LHCN-M2 (cell line): ENCODE measurements around the gene DOCK1. TPM values are rescaled to one million over a fixed set of nuclear protein-coding genes. Genes with fewer than 3 reads are reported as not detected.
A peak's percentile ranks its signal among the peaks of the same experiment; 100 is the strongest.
"Not testable (repeated sequence)": the region's sequence is repeated elsewhere in the genome, so short reads cannot be mapped to it uniquely, and the experiment has no call there.

Experiments
- DNase-seq: peaks from one replicate; pipeline ENCODE4 v3.0.0-alpha.2; 2012; ENCODE audit warnings: low read depth
- total RNA-seq: library from RNA; depleted of rRNA; stranded (reverse); fragments of >200 nt; gene quantifications from 2 replicates; pipeline ENCODE4 v1.2.3, GENCODE V29; 2014

Gene DOCK1
- total RNA-seq, 1 experiment from 2014 or later = 45.5 TPM

DNA sequence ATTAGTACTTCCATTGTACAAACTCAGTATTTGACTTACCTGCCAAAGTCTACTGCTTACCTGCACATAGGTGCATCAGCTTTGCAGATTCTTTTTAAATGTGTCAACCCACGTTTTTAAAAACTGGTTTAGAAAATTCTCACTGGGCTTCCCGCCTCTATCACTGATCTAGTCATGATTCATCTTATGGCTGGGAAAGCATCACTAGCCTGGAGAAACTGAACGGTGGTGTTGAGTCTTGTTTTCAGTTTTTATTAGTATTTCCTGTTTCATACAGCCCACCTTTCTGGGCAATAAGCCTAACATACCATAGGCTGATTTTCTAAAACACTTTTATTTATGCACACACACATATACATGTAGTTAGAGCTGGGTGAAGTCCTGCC lies 19.7 kb downstream of the DOCK1 start:
- DNase-seq = no peak

DNA sequence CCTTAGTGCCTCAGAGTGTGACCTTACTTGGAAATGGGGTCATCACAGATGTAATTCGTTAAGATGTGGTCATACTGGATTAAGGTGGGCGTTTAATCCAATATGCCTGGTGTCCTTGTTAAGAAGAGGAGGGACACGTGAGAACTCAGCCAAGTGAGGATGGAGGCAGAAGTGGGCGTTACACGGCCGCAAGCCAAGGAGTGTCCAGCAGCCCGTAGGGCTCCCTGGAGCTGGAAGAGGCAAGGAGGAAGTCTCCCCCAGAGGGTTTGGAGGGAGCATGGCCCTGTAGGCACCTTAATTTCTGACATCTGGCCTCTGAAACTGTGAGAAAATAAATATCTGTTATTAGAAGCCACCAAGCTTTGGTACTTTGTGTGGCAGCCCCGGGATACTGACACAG lies 21.3 kb downstream of the DOCK1 start:
- DNase-seq = no peak

- no peak for DNase-seq
Measured at GRCh38 chr10:126927799-126928198, 22.6 kb downstream of the DOCK1 start.

GRCh38 chr10:126928274-126928673 lies 23.0 kb downstream of the DOCK1 start:
- DNase-seq = no peak

GRCh38 chr10:126929391-126929790 lies 24.2 kb downstream of the DOCK1 start:
- DNase-seq = no peak

DNA sequence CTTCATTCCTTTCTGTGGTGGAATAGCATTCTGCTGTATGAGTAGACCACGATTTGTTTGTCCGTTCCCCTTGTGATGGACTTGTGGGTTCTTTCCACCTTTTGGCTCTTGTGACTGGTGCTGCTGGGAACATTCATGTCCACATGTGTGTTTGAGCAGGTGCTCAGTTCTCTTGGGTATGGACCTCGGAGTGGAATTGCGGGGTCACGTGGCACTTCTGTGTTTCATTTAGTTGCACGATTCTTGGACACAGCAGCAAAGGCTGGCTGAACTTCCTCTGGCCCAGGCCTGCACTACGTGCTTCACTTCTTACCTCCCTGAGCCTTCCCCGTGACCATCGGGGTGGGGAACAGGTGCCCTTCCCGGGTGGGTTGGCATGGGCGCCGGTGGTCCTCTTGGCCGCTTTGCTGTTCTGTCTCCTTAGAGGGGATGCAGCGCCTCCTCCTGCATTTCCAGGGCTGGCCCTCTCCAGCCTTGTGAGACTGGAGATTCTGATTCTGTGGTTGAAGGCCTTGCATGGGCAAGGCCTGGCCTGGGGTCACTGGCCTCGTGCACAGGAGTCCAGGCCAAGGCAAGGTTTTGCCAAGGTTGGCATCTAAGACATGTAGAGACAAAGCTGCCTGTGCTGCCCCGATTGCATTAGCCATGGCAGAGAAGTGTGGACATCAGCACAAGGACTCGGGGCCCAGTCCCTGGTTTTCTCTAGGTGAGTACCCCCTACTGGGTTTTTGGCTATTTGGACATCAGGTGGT lies 25.1 kb downstream of the DOCK1 start:
- DNase-seq = no peak

GRCh38 chr10:126930883-126931503 lies 25.8 kb downstream of the DOCK1 start:
- no peak for DNase-seq

DNA sequence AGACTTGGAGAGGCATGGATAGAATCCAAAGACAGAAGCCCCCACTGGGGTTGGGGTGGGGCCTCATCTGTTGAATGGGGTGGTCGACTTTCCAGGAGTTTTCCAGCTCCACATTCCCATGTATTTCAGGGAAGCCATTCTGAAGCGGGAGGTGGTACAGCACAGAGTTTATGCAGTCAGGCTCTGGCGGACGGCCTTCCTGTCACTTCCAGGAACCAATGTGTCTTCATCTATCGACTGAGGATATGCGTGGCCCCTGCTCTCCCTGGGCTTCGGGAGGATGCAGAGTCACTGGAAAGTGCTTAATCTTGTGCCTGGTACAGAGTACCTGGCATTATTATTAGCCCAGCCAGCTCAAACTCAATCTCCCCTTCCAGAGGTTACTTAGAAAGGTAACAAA lies 26.3 kb downstream of the DOCK1 start:
- no peak for DNase-seq

DNA sequence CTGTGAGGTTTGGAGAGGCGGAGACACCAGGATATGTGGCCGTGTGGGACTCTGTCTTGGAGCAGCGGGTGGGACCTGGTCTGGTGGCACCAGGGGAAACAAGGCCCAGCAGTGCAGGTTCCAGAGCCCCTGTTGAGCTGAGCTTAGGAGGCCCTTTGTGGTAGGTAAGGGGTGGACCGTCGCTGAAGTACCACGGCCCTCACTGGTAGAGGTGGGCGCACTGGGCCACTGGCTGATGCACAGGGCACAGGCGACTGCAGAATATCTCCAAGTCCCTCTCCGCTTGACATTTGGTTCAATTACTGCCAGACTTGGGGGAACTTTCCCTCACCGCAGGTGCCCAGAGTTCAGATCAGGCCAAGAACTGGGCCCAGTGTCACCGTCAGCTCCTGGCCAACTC lies 27.3 kb downstream of the DOCK1 start:
- no peak for DNase-seq

DNA sequence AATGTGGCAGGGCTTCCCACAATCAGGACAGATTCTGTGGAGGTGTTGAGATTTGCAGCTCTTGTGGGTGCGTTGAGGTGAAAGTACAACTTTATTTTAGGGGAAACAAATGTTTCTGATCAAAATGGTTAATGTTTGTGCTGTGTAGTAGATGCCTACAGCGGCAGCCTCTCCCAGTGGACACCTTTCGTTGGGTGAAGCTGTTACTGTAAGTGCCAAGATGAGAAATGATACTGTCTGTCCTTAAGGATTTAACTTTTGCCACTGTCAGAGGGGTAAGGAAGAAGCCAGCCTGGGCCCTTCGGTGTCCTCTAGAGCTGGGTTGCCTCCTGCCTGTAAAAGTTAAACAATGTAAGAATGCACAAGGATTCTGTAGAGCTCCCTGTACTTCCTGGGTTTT lies 27.9 kb downstream of the DOCK1 start:
- no peak for DNase-seq

GRCh38 chr10:126935263-126935946 lies 30.2 kb downstream of the DOCK1 start:
- peak; percentile 13 for DNase-seq

DNA sequence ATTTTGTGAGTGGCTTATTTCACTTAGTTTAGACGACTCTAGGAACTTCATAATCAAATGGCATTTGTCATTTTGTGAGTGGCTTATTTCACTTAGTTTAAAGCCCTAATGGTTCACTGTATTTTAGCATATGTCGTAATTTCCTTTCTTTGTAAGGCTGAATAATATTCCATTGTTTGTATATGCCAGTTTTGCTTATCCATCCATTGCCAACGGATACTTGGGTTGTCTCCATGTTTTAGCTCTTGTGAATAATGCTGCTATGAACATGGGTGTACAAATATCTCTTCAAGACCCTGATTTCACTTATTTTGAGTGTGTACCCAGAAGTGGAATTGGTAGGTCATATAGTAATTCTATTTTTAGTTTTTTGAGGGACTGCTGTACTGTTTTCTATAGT lies 31.8 kb downstream of the DOCK1 start:
- DNase-seq = no peak

DNA sequence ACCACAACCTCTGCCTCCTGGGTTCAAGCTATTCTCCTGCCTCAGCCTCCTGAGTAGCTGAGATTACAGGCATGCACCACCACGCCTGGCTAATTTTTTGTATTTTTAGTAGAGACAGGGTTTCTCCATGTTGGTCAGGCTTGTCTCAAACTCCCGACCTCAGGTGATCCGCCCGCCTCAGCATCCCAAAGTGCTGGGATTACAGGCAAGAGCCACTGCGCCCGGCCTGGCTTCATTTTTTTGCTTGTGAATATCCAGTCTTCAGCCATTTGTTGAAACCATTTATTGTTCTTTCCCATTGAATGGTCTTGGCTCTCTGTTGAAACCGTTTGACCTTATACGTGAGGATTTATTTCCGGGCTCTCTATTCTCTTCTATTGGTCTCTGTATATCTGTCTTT lies 32.9 kb downstream of the DOCK1 start:
- not testable (repeated sequence) for DNase-seq

GRCh38 chr10:126939706-126940105 lies 34.5 kb downstream of the DOCK1 start:
- no peak for DNase-seq

DNA sequence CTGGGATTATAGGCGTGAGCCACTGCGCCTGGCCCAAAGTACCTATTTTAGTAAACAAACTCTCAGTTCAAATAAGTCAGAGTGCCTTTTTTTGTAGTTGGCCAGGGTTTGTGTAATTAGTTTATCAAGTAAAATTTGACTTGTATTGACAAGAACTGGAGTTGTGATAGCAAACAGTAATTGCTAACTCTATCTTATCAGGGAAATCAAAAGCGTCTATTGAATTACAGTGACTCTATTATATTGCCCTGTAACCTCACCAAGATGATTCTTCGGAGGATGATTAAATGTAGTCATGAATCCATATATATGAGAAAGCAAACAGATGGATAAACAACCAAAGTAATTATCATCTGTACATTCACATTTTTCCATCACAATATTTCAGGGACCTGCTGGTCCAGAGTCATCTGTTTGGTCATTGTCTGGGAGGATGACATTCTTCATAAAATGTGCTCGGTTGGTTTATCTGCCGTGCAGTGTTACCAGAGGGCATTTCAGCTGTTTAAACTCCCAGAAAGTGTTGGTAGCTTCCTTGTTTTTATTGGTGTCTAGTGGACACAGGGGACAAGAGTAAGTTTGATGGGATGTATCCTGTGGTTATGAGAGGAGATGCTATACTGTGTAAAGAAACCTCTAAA lies 35.6 kb downstream of the DOCK1 start:
- no peak for DNase-seq

DNA sequence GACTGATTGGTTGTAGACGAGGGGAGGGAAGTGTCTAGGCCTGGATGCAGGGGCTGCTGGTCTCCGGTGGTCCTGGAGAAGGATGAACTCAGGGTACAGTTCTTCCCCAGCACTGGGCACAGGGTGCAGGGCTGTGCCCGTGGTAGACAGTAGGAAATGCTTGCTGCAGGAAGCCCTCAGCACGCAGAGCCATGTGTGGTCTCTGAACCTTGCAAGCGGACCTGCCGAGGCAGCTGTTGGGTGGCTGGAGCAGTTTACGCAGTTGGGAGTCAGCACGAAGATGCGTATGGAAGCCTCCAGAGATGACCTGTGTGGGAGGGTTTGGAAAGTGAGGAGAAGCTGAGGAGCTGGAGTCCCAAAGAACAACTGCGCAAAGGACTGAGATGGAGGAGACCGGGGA lies 39.0 kb downstream of the DOCK1 start:
- no peak for DNase-seq

DNA sequence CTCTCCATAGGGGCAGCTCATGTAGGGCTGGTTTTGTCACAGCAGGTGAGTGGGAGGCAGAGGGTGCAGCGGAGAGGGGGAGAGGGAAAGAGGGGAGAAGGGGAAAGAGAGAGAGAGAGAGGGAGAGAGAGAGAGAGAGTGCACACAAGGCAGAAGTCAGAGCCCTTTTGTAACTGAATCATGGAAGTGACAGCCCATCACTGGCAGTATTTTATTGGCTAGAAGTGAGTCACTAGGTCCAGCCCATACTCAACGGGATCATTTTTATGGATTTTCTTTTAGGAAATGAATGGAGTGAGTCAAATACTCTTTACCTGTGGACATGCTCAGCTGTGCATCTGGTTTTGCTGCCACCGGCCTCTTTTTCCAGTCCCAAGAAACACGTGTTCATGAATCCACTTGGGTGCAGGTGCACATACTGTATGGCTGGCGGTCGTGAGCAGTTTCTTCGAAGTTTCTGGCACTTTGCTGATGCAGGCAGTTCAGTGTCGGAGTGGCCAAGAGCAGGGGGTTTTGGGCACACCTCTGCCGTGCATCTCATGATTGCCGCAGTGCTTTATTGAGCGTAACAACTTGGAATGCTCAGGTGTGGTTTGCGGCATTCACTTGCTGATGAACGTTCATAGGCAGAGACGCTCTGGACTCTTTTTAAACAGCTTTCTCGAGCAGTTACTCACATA lies 40.3 kb downstream of the DOCK1 start:
- DNase-seq = no peak

DNA sequence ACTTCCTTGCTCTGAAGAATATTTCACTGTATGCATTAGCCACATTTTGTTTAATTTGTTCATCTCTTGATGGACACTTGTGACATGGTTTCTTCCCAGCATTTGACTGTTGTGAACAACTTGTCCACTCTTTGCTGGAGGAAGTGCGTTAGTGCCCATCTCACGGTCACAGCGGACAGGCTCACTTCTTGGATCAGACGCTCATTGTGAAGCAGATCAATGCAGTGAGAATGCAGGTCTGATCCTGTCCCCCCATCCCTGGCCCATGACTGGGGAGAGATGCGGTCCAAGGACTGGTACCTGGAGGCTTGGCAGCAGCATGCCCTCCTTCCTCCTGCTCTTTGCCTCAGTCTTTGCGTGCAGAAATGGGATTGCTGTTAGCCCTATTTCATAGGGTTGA lies 41.5 kb downstream of the DOCK1 start:
- no peak for DNase-seq

DNA sequence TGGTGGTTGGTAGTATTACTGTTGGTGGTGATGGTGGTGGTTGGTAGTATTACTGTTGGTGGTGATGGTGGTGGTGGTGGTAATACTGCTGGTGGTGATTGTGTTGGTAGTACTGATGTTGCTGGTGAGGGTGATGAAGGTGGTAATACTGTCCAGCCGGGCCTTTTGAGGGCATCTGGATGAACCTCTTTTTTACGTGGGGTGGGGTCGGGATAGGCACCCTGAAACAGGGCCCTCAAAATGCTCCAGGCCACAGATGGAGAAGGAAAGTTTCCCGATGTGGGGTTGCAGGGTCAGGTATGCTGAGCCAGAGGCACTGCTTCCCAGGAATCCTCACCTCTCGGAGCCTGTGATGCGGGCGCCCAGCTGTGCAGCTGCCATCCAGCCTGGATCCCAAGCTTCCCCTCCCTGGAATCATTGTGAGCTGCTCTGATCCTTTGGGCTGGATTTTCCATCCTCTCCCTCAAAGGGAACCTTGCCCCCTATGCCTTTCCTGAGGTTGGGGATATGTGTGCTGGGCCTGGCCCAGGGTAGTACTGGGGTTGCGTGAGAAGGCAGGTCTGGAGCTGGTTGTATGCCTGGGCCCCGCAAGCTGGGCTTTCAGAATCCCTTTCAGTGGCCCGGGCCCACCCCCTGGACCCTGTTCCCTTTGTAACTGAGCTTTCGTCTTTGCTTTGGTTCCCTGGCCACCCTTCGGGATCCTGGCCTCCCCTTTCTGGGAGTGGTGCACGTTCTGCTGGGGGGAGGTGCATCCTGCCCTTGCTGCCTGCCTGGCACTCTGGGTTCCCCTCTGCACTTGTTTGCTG lies 43.3 kb downstream of the DOCK1 start:
- DNase-seq = no peak

- DNase-seq = no peak
Measured at GRCh38 chr10:126949161-126949503, 43.9 kb downstream of the DOCK1 start.
